Fibroblast of lung (primary cell): Measurements from ENCODE around the gene ARMC9.

Experiments
- EZH2 ChIP-seq: IDR thresholded peaks from 2 replicates; pipeline ENCODE4 v1.5.1; 2012; ENCODE audit warnings: low read length, control low read depth, mild to moderate bottlenecking; ENCODE audit errors: missing control alignments
- TF ChIP-seq, protein P1 (sequence below), 2 donors: IDR thresholded peaks in 1 of 2; conservative IDR thresholded peaks in 1 of 2; 1 replicate in 1 of 2; 2 replicates in 1 of 2; pipeline ENCODE4 v1.5.1; 2011 to 2012; ENCODE audit warnings: low read length in 2 of 2, control low read depth in 1 of 2, inconsistent platforms in 1 of 2, low read depth in 1 of 2, mild to moderate bottlenecking in 1 of 2

DNA sequence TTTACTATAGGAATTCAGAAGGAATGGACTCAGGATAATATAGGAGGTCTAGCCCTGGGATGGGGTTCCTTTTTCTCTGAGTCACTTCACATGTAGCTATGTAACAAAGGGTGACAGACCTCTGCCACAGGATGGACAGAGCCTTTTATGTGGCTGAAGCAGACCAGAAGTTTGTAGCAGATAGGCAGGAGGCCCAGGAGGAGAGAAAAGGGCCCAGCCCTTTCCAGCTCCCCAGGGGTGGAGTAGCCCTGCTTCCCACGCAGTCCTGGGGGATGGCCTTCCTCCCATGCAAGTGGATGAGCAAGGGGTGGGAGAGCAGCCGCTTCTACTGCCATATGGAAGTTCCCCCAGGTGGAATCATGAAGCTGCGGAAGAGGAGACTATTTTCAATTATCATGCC, 40.3 kb downstream of the ARMC9 start:
- TF ChIP-seq, protein P1, sequence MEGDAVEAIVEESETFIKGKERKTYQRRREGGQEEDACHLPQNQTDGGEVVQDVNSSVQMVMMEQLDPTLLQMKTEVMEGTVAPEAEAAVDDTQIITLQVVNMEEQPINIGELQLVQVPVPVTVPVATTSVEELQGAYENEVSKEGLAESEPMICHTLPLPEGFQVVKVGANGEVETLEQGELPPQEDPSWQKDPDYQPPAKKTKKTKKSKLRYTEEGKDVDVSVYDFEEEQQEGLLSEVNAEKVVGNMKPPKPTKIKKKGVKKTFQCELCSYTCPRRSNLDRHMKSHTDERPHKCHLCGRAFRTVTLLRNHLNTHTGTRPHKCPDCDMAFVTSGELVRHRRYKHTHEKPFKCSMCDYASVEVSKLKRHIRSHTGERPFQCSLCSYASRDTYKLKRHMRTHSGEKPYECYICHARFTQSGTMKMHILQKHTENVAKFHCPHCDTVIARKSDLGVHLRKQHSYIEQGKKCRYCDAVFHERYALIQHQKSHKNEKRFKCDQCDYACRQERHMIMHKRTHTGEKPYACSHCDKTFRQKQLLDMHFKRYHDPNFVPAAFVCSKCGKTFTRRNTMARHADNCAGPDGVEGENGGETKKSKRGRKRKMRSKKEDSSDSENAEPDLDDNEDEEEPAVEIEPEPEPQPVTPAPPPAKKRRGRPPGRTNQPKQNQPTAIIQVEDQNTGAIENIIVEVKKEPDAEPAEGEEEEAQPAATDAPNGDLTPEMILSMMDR (conservative IDR thresholded peaks at IDR 0.05 in 1 of 2, IDR thresholded peaks at IDR 0.05 in 1 of 2; ENCODE audit: low read depth in 1 of 2, low read length in 2 of 2), result no peak
- no peak for TF ChIP-seq EZH2
